Peyer's patch (tissue), 4 donors: Measurements from ENCODE around the gene ICA1L.
"Not testable (repeated sequence)": the region's sequence is repeated elsewhere in the genome, so short reads cannot be mapped to it uniquely, and the experiment has no call there.

Experiments
- CTCF ChIP-seq, 6 experiments: fragments of 450-650 bp in 4 of 6; fragments of 200-600 bp in 2 of 6; sonication (generic) in 1 of 6; IDR thresholded peaks; one replicate each; pipeline ENCODE4 v1.5.1; 2017 to 2019; ENCODE audit warnings: antibody characterized with exemption in 6 of 6, mild to moderate bottlenecking in 3 of 6, moderate library complexity in 1 of 6
- POLR2A ChIP-seq, 2 donors: fragments of 450-650 bp; IDR thresholded peaks; one replicate each; pipeline ENCODE4 v1.5.1; 2017; ENCODE audit warnings: antibody characterized with exemption in 2 of 2, mild to moderate bottlenecking in 2 of 2, moderate library complexity in 2 of 2

- not testable (repeated sequence) for TF ChIP-seq POLR2A, CTCF (IDR thresholded peaks at IDR 0.05)
These were observed 41.0 kb upstream of the ICA1L start for GRCh38 chr2:202912342-202913201.
